HepG2 (cell line): ENCODE measurements around the gene FAF2. TPM values are rescaled to one million over a fixed set of nuclear protein-coding genes. Genes with fewer than 3 reads are reported as not detected.

Source experiments
- ATAC-seq: fragments of 200-7000 bp; cut with Tn5 transposase; 3 replicates; pipeline ENCODE4 v1.9.1; 2020; ENCODE audit warnings: mild to moderate bottlenecking, moderate library complexity
- BruUV-seq: library from RNA; stranded (reverse); fragments of 400-500 nt; replicated peaks from 2 replicates; lab custom pipeline; 2021; lab: Mats Ljungman, UMichigan
- CTCF ChIA-PET: fragments of 300-600 bp; formaldehyde crosslinking; extraction: SDS; loops from one replicate; lab custom pipeline; 2021; ENCODE audit warnings: low total read pairs, inconsistent platforms, low intra/inter-chr PET ratio; lab: Yijun Ruan, JAX
- POLR2A ChIA-PET: fragments of 350-600 bp; sonication (Branson Sonifier 250); formaldehyde crosslinking; loops from one replicate; lab custom pipeline; 2020; ENCODE audit warnings: antibody characterized with exemption, inconsistent platforms; lab: Yijun Ruan, JAX
- DNase-seq: peaks from one replicate; pipeline ENCODE4 v3.0.0-alpha.2; 2015; ENCODE audit warnings: low spot score
- FAIRE-seq: peaks from 3 replicates; lab custom pipeline; 2011; peaks lifted over from hg19 to GRCh38; lab: Jason Lieb, UNC
- H2AFZ ChIP-seq: one replicate; pipeline ENCODE4 v1.6.1; 2011; ENCODE audit warnings: low read length, inconsistent platforms
- H3K27ac ChIP-seq: fragments of 300-600 bp; 3 replicates; pipeline ENCODE4 v1.8.0; 2011; ENCODE audit warnings: mixed run types, mild to moderate bottlenecking, mixed read lengths, low read length, inconsistent platforms; ENCODE audit not compliant: insufficient read depth; ENCODE audit errors: extremely low read length
- H3K27me3 ChIP-seq, 2 experiments: fragments of 200-600 bp in 1 of 2; 2 replicates in 1 of 2; 3 replicates in 1 of 2; pipeline versions ENCODE4 v1.6.0 to v1.8.0; 2011; ENCODE audit warnings: low read length in 2 of 2, mild to moderate bottlenecking in 2 of 2, moderate library complexity in 2 of 2, inconsistent platforms in 1 of 2; ENCODE audit not compliant: insufficient read depth in 2 of 2, control insufficient read depth in 1 of 2
- H3K36me3 ChIP-seq, 2 experiments: fragments of 200-600 bp in 1 of 2; replicated peaks in 1 of 2; 2 replicates in 1 of 2; 3 replicates in 1 of 2; pipeline versions ENCODE4 v1.5.1 to v1.8.0; 2011; ENCODE audit warnings: low read length in 2 of 2, inconsistent platforms in 1 of 2; ENCODE audit not compliant: insufficient read depth in 2 of 2, control insufficient read depth in 1 of 2
- H3K4me1 ChIP-seq: 2 replicates; pipeline ENCODE4 v1.5.1; 2012; ENCODE audit warnings: low read length, inconsistent platforms; ENCODE audit not compliant: insufficient read depth
- H3K4me2 ChIP-seq: 2 replicates; pipeline ENCODE4 v1.6.0; 2011; ENCODE audit warnings: low read depth, low read length, inconsistent platforms
- H3K4me3 ChIP-seq, 3 experiments: fragments of 200-600 bp in 1 of 3; sonication (generic), shearing (Covaris generic) in 1 of 3; replicated peaks in 1 of 3; 2 replicates each; pipeline ENCODE4 v1.5.1; 2011 to 2016; ENCODE audit warnings: low read length in 3 of 3, inconsistent platforms in 2 of 3, low read depth in 2 of 3, mild to moderate bottlenecking in 2 of 3, control low read depth in 1 of 3, mixed read lengths in 1 of 3; ENCODE audit not compliant: insufficient read depth in 1 of 3
- H3K79me2 ChIP-seq: one replicate; pipeline ENCODE4 v1.6.1; 2011; ENCODE audit warnings: low read length, inconsistent platforms; ENCODE audit not compliant: insufficient read depth
- H3K9ac ChIP-seq: 2 replicates; pipeline ENCODE4 v1.6.0; 2011; ENCODE audit warnings: mild to moderate bottlenecking, low read depth, low read length, inconsistent platforms; ENCODE audit not compliant: insufficient read depth
- H3K9me3 ChIP-seq: 2 replicates; pipeline ENCODE4 v1.5.1; 2012; ENCODE audit warnings: mild to moderate bottlenecking, low read length
- H4K20me1 ChIP-seq: 2 replicates; pipeline ENCODE4 v1.6.0; 2011; ENCODE audit warnings: inconsistent platforms, mild to moderate bottlenecking, low read length, moderate library complexity; ENCODE audit not compliant: insufficient read depth
- ELF1 ChIP-seq: sonication (generic); formaldehyde crosslinking; IDR thresholded peaks from 2 replicates; pipeline ENCODE4 v1.4.0; 2020; ENCODE audit warnings: missing genetic modification reagents
- POGZ ChIP-seq: sonication (generic); formaldehyde crosslinking; IDR thresholded peaks from 2 replicates; pipeline ENCODE4 v1.4.0; 2020; ENCODE audit warnings: mild to moderate bottlenecking, missing genetic modification reagents
- WIZ ChIP-seq: sonication (generic); formaldehyde crosslinking; IDR thresholded peaks from 2 replicates; pipeline ENCODE4 v1.5.1; 2020; ENCODE audit warnings: mild to moderate bottlenecking, missing genetic modification reagents
- ZMYM2 ChIP-seq: sonication (generic); formaldehyde crosslinking; IDR thresholded peaks from 2 replicates; pipeline ENCODE4 v1.8.0; 2022; ENCODE audit warnings: mild to moderate bottlenecking, missing genetic modification reagents
- ZNF180 ChIP-seq: sonication (generic); formaldehyde crosslinking; IDR thresholded peaks from 2 replicates; pipeline ENCODE4 v1.4.0; 2020; ENCODE audit warnings: low read depth, missing genetic modification reagents, borderline replicate concordance
- ZNF256 ChIP-seq: sonication (generic); formaldehyde crosslinking; conservative IDR thresholded peaks from 2 replicates; pipeline ENCODE4 v1.4.0; 2020; ENCODE audit warnings: missing genetic modification reagents
- ZNF549 ChIP-seq: sonication (generic); formaldehyde crosslinking; IDR thresholded peaks from 2 replicates; pipeline ENCODE4 v1.5.0; 2020; ENCODE audit warnings: missing genetic modification reagents
- ZNF839 ChIP-seq: sonication (generic); formaldehyde crosslinking; IDR thresholded peaks from 2 replicates; pipeline ENCODE4 v1.4.0; 2020; ENCODE audit warnings: missing genetic modification reagents, mild to moderate bottlenecking, borderline replicate concordance
- WGBS: methylation state at CpG from one replicate; pipeline ENCODE4 v1.1.6; 2017; ENCODE audit warnings: low lambda C conversion rate; 5-methylcytosine and 5-hydroxymethylcytosine counted together
- in situ Hi-C: cut with HindIII; loops from 2 replicates; pipeline ENCODE4 v1.10.0; 2017; ENCODE audit warnings: low pct_unique_long_range_greater_than_20kb; ENCODE audit not compliant: extremely low pct_ligation_motif_present
- intact Hi-C: fragments of 100-400 bp; cut with micrococcal nuclease; formaldehyde crosslinking; loops from one replicate; pipeline ENCODE4 v1.10.0; 2022; ENCODE audit not compliant: unreplicated experiment
- polyA plus RNA-seq, 8 experiments: library from polyadenylated mRNA; depleted of rRNA in 3 of 8; stranded (reverse) in 7 of 8; unstranded in 1 of 8; fragments of >200 nt; fragmentation: Illumina TruSeq in 4 of 8; extraction: Trizol in 4 of 8; gene quantifications; 2 replicates each; pipeline versions ENCODE4 v1.2.1 to v1.2.3, GENCODE V29; 2011 to 2016; ENCODE audit warnings: low read depth in 4 of 8, missing spikeins in 1 of 8, mixed read lengths in 1 of 8; ENCODE audit not compliant: insufficient read depth in 1 of 8
- total RNA-seq, 5 experiments: library from RNA; depleted of rRNA; stranded (reverse); fragments of >200 nt; fragmentation: Illumina TruSeq; extraction: Trizol; gene quantifications; 2 replicates each; pipeline ENCODE4 v1.2.3, GENCODE V29; 2016; ENCODE audit warnings: low read depth in 1 of 5
- TF ChIP-seq, protein P1 (sequence below): sonication (generic); formaldehyde crosslinking; IDR thresholded peaks from 2 replicates; pipeline ENCODE4 v1.8.0; 2022; ENCODE audit warnings: low read depth, missing genetic modification reagents
- TF ChIP-seq, protein P2 (sequence below): sonication (generic); formaldehyde crosslinking; IDR thresholded peaks from 2 replicates; pipeline ENCODE4 v1.4.0; 2020; ENCODE audit warnings: mild to moderate bottlenecking, missing genetic modification reagents
- TF ChIP-seq, protein P3 (sequence below): sonication (generic); formaldehyde crosslinking; IDR thresholded peaks from 2 replicates; pipeline ENCODE4 v1.9.0; 2021; ENCODE audit warnings: mild to moderate bottlenecking, missing genetic modification reagents
- TF ChIP-seq, protein P4 (sequence below): sonication (generic); formaldehyde crosslinking; IDR thresholded peaks from 2 replicates; pipeline ENCODE4 v1.4.0; 2020; ENCODE audit warnings: missing genetic modification reagents

FAF2 gene
- total and polyA plus RNA-seq, 2 of the 13 experiments (the other 11 are each of a cell fraction or from before 2014, with no cell fraction given), result 27.8 to 34.3 TPM

DNA sequence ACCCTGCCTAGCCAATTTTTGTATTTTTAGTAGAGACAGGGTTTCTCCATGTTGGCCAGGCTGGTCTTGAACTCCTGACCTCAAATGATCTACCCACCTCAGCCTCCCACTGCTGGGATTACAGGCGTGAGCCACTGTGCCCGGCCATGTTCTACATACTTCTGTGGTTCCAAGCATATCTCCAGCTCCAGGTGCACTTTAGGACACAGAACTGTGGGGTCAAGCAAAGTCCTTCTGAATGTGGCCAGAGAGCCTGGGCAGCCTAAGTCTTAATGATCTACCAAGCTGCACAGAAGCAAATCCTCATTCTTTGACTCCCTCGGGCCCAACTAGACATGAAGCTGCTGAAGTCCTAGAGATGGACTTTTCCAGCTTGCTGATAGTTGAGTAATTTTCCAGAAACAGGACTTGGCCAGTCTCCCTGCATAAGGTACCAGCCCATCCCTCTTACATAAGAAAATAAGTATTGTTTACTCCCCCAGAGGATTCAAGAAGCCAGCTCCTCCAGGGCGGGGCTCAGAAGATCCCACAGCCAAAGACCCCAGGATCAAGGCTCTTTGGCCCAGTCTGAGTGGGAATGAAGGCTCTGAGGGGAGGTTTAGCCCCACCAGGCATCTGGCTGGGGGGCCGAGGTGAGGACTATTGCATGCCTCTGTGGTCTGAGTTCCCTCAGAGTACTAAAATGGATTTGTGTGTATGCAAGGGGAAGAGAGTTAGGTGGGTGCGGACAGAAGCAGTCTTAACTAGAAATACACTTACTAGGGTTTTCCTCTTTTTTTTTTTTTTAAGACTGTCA lies 40.5 kb upstream of the FAF2 start:
- Histone ChIP-seq H3K4me1 (peaks cover 20% of the 10 kb centered on the region), H3K9ac (no peak overlapping the region), H4K20me1 (no peaks in the 10 kb centered on the region), H2AFZ (no peak overlapping the region), H3K9me3 (no peaks in the 10 kb centered on the region), H3K4me2 (no peak overlapping the region), H3K4me3 (no peak overlapping the region), H3K27ac (no peak overlapping the region), H3K27me3 (no peaks in the 10 kb centered on the region), H3K79me2 (no peaks in the 10 kb centered on the region), H3K36me3 (peaks cover 2 to 6% of the 10 kb centered on the region in 2 experiments; a peak in 4 of 5 replicates)
- ATAC-seq (no peak), DNase-seq (no peak), FAIRE-seq (no peak)
- intact Hi-C loops (no loop called here), in situ Hi-C loops (no loop called here)
- ChIA-PET POLR2A (no interaction called here), CTCF (no interaction called here)
- BruUV-seq, result no TSS peak
- WGBS, result 95% methylated on average over 6 of the region's 6 CpGs
- TF ChIP-seq ZNF180, result no peak
- TF ChIP-seq, protein P1, sequence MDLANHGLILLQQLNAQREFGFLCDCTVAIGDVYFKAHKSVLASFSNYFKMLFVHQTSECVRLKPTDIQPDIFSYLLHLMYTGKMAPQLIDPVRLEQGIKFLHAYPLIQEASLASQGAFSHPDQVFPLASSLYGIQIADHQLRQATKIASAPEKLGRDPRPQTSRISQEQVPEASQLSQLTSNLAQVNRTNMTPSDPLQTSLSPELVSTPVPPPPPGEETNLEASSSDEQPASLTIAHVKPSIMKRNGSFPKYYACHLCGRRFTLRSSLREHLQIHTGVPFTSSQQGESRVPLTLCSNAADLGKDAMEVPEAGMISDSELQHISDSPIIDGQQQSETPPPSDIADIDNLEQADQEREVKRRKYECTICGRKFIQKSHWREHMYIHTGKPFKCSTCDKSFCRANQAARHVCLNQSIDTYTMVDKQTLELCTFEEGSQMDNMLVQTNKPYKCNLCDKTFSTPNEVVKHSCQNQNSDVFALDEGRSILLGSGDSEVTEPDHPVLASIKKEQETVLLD (CRISPR knock-in tag), result no peak
- TF ChIP-seq POGZ (CRISPR knock-in tag), result no peak
- TF ChIP-seq WIZ, result no peak
- TF ChIP-seq, protein P2, sequence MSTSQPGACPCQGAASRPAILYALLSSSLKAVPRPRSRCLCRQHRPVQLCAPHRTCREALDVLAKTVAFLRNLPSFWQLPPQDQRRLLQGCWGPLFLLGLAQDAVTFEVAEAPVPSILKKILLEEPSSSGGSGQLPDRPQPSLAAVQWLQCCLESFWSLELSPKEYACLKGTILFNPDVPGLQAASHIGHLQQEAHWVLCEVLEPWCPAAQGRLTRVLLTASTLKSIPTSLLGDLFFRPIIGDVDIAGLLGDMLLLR (CRISPR knock-in tag), result no peak
- no peak for TF ChIP-seq ZMYM2
- TF ChIP-seq ZNF256, result no peak
- TF ChIP-seq, protein P3, sequence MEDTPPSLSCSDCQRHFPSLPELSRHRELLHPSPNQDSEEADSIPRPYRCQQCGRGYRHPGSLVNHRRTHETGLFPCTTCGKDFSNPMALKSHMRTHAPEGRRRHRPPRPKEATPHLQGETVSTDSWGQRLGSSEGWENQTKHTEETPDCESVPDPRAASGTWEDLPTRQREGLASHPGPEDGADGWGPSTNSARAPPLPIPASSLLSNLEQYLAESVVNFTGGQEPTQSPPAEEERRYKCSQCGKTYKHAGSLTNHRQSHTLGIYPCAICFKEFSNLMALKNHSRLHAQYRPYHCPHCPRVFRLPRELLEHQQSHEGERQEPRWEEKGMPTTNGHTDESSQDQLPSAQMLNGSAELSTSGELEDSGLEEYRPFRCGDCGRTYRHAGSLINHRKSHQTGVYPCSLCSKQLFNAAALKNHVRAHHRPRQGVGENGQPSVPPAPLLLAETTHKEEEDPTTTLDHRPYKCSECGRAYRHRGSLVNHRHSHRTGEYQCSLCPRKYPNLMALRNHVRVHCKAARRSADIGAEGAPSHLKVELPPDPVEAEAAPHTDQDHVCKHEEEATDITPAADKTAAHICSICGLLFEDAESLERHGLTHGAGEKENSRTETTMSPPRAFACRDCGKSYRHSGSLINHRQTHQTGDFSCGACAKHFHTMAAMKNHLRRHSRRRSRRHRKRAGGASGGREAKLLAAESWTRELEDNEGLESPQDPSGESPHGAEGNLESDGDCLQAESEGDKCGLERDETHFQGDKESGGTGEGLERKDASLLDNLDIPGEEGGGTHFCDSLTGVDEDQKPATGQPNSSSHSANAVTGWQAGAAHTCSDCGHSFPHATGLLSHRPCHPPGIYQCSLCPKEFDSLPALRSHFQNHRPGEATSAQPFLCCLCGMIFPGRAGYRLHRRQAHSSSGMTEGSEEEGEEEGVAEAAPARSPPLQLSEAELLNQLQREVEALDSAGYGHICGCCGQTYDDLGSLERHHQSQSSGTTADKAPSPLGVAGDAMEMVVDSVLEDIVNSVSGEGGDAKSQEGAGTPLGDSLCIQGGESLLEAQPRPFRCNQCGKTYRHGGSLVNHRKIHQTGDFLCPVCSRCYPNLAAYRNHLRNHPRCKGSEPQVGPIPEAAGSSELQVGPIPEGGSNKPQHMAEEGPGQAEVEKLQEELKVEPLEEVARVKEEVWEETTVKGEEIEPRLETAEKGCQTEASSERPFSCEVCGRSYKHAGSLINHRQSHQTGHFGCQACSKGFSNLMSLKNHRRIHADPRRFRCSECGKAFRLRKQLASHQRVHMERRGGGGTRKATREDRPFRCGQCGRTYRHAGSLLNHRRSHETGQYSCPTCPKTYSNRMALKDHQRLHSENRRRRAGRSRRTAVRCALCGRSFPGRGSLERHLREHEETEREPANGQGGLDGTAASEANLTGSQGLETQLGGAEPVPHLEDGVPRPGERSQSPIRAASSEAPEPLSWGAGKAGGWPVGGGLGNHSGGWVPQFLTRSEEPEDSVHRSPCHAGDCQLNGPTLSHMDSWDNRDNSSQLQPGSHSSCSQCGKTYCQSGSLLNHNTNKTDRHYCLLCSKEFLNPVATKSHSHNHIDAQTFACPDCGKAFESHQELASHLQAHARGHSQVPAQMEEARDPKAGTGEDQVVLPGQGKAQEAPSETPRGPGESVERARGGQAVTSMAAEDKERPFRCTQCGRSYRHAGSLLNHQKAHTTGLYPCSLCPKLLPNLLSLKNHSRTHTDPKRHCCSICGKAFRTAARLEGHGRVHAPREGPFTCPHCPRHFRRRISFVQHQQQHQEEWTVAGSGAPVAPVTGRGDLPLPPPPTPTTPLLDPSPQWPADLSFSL (CRISPR knock-in tag), result no peak
- TF ChIP-seq ELF1 (CRISPR knock-in tag), result no peak
- TF ChIP-seq, protein P4, sequence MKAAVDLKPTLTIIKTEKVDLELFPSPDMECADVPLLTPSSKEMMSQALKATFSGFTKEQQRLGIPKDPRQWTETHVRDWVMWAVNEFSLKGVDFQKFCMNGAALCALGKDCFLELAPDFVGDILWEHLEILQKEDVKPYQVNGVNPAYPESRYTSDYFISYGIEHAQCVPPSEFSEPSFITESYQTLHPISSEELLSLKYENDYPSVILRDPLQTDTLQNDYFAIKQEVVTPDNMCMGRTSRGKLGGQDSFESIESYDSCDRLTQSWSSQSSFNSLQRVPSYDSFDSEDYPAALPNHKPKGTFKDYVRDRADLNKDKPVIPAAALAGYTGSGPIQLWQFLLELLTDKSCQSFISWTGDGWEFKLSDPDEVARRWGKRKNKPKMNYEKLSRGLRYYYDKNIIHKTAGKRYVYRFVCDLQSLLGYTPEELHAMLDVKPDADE (CRISPR knock-in tag), result no peak
- TF ChIP-seq ZNF839 (CRISPR knock-in tag), result no peak
- TF ChIP-seq ZNF549 (CRISPR knock-in tag), result no peak
